ENCODE measurements around the gene SYT4. TPM values are rescaled to one million over a fixed set of nuclear protein-coding genes. Genes with fewer than 3 reads are reported as not detected.

Gene SYT4
- total and polyA plus RNA-seq, 2 donors, result 2.0 to 6.2 TPM

DNA sequence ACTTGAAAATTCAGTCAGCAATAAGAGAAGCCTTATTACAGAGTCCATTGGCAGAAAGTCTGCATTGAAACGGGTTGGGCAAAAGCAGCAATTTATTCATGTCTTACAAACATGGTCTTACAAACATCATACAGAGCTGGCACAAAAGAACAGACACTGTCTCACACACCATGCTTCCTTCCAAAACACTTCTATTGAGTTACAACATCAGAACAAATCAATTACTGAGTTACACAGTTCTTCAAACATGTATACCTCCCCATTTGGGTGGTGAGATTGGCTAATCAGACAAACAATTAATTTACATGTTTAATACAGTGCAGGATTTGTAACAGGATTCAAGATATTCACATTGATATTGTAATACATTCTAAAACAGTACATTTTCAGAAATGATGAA, 9.5 kb downstream of the SYT4 start:
- 73% methylated on average over 1 of the region's 1 CpG for WGBS
- no peak overlapping the region for H3K4me3 ChIP-seq (ENCODE audit: low read depth, low read length)
- DNase-seq (ENCODE audit: extremely low spot score), result no peak
- H3K27ac ChIP-seq (ENCODE audit: low read depth), result no peak overlapping the region
- H3K4me1 ChIP-seq (ENCODE audit: insufficient read depth), result no peaks in the 10 kb centered on the region
- no peaks in the 10 kb centered on the region for H3K36me3 ChIP-seq (ENCODE audit: insufficient read depth)

DNA sequence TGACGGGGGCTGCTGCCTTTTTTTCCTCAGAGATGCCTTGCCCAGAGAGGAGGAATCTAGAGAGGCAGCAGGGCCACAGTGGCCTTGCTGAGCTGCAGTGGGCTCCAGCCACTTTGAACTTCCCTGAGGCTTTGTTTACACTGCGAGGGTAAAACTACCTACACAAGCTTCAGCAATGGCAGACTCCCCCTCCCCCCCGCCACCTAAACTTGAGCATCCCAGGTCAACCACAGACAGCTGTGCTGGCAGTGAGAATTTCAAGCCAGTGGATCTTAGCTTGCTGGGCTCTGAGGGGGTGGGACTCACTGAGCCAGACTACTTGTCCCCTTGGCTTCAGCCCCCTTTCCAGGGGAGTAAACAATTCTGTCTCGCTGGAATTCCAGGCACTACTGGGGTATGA, 11.8 kb downstream of the SYT4 start:
- H3K27ac ChIP-seq (ENCODE audit: low read depth), result no peak overlapping the region
- WGBS, result 74% methylated on average over 4 of the region's 4 CpGs
- H3K36me3 ChIP-seq (ENCODE audit: insufficient read depth), result no peaks in the 10 kb centered on the region

DNA sequence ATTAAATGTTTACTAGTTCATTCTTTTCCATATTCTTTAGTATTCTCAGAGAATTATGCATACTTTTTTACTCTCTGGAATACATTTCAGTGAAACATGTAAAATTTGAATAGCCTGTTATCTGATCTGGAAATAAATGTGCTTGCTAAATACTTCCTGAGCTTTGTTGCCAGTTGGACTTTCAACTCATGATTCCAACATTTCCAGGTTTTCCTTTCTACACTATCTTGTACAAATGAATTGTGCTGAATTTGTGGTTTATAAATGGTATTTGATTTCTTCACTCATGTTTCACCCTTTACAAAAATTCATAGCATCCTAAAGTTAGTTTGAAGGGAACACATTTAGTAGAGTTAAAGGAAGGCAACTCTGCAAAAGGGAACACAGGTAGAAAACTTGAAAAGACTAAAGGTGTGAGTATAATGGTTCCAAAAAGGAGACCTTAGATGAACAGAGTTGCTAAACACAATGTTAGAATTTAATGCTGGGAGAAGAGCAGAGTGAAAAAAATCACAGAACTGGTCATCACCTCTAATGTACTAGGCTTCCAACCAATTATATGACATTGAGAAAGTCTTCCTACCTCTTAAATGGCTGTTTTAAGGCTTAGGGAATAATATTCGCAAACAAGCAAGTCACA, 28.6 kb downstream of the SYT4 start:
- DNase-seq (ENCODE audit: extremely low spot score), result no peak
- no peaks in the 10 kb centered on the region for H3K36me3 ChIP-seq (ENCODE audit: insufficient read depth)
- no peaks in the 10 kb centered on the region for H3K4me1 ChIP-seq (ENCODE audit: insufficient read depth)
- no peak overlapping the region for H3K27ac ChIP-seq (ENCODE audit: low read depth)
- WGBS, result 82% methylated on average over 1 of the region's 1 CpG
- H3K4me3 ChIP-seq (ENCODE audit: low read depth, low read length), result no peak overlapping the region

More for the DNA sequence above, 11.8 kb downstream of the SYT4 start:
- no peaks in the 10 kb centered on the region for H3K4me1 ChIP-seq (ENCODE audit: insufficient read depth)
- no peak for DNase-seq (ENCODE audit: extremely low spot score)
- no peak overlapping the region for H3K4me3 ChIP-seq (ENCODE audit: low read depth, low read length)

DNA sequence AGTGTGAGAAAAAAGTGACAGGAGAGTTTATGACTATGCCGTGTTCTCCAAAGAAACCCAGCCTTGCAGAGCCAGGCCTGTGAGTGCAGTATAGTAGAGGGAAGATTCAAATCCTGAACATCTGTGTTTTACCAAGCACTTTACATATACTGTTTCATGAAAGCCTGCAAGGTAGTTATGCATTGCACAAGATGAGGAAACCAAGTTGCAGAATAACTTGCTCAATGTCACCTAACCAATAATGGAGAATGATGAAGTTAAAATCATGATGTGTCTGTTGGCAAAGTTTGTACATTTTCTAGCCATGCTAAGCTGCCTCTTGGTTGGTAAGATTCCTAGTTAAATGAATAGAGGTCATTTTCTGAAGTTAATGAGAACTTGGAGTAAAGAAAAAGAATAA, 29.3 kb downstream of the SYT4 start:
- no peak for DNase-seq (ENCODE audit: extremely low spot score)
- H3K4me1 ChIP-seq (ENCODE audit: insufficient read depth), result no peaks in the 10 kb centered on the region
- no peak overlapping the region for H3K27ac ChIP-seq (ENCODE audit: low read depth)
- WGBS, result 65% methylated on average over 1 of the region's 1 CpG
- no peaks in the 10 kb centered on the region for H3K36me3 ChIP-seq (ENCODE audit: insufficient read depth)
- no peak overlapping the region for H3K4me3 ChIP-seq (ENCODE audit: low read depth, low read length)

DNA sequence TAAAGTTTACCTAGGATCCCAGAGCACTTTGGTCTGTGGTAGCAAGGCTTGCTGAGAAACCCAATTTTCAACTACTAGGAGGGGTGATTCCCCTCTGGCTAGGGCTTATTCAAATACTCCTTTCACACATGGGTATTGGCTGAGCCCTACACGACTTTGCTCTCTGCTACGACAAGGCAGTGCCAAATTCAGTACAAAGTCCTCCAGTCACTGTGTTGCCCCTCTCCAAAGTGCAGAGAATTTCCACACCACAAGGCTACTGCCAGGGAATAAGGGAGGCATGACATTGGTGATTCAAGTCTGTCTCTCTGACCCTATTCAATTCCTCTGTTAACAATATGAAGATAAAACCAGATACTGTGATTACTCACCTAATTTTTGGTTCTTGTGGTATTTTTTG, 38.9 kb downstream of the SYT4 start:
- no peak overlapping the region for H3K4me3 ChIP-seq (ENCODE audit: low read depth, low read length)
- DNase-seq (ENCODE audit: extremely low spot score), result no peak
- no peaks in the 10 kb centered on the region for H3K36me3 ChIP-seq (ENCODE audit: insufficient read depth)
- 74% methylated on average over 2 of the region's 2 CpGs for WGBS
- H3K4me1 ChIP-seq (ENCODE audit: insufficient read depth), result no peaks in the 10 kb centered on the region
- H3K27ac ChIP-seq (ENCODE audit: low read depth), result no peak overlapping the region

DNA sequence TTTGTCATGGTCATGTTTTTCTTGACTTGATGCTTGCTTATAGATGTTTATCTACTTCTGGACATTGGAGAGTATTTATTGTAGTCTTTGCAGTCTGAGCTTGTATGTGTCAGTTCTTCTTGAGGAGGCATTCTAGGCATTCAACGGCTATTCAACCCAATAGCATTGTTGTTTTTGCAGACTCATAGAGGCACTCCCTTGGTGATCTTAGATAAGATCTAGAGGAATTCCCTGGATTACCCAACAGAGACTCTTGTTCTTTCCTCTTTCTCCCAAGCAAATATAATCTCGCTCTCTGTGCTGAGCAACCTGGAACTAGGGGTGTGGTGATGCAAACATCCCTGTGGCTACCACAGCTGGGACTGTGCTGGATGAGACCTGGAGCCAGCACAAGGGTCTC, 40.4 kb downstream of the SYT4 start:
- Histone ChIP-seq H3K4me1 (ENCODE audit: insufficient read depth) (no peaks in the 10 kb centered on the region), H3K4me3 (ENCODE audit: low read depth, low read length) (no peak overlapping the region), H3K36me3 (ENCODE audit: insufficient read depth) (no peaks in the 10 kb centered on the region), H3K27ac (ENCODE audit: low read depth) (no peak overlapping the region)
- 82% methylated on average over 2 of the region's 2 CpGs for WGBS
- no peak for DNase-seq (ENCODE audit: extremely low spot score)

DNA sequence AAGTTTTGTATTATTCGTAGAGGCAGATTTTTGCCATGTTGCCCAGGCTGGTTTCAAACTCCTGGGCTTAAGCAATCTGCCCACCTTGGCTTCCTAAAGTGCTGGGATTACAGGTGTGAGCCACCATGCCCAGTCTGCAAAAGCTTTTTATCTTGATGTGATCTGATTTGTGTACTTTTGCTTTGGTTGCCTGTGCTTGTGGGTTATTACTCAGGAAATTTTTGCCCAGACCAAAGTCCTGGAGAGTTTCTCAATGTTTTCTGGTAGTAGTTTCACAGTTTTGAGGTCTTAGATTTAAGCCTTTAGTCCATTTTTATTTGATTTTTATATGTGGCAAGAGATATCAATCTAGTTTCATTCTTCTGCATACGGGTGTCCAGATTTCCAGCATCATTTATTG, 42.4 kb downstream of the SYT4 start:
- Histone ChIP-seq H3K36me3 (ENCODE audit: insufficient read depth) (no peaks in the 10 kb centered on the region), H3K4me1 (ENCODE audit: insufficient read depth) (no peaks in the 10 kb centered on the region), H3K4me3 (ENCODE audit: low read depth, low read length) (no peak overlapping the region), H3K27ac (ENCODE audit: low read depth) (no peak overlapping the region)
- no peak for DNase-seq (ENCODE audit: extremely low spot score)
- 73% methylated on average over 2 of the region's 2 CpGs for WGBS

DNA sequence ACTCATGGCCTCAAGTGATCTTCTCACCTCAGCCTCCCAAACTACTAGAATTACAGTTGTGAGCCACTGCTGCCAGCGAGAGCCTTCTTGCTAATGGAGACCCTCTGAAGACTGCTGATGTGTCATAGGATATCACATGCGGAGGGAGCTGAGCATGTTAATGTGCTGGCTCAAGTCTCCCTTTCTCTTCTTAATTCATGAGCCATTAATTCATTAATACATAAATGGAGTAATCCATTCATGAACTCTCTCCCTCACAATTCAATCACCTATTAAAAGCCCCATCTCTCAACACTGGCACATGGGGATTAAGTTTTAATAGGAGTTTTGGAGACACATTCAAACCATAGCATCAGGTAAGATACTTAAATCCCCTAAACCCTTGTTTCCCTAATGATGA, 54.8 kb downstream of the SYT4 start:
- 89% methylated on average over 2 of the region's 2 CpGs for WGBS
- no peak overlapping the region for H3K4me3 ChIP-seq (ENCODE audit: low read depth, low read length)

DNA sequence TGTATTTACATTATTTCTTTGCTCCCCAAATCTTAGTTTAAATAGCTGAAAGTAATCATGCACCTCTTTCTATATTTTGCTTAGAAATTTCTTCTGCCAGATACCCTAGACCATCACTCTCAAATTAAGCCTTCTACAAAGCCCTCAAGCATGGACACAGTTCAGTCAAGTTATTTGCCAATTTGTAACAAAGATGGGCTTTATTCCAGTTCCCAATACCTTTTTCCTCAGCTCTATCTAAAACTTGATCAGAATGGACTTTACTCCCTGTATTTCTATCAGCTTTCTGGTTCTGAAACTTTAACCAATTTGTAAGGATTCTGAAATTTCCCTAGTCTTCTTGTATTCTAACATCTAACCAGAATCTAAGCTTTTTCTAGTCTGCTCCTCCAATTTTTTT, 56.6 kb downstream of the SYT4 start:
- H3K36me3 ChIP-seq (ENCODE audit: insufficient read depth), result no peaks in the 10 kb centered on the region
- DNase-seq (ENCODE audit: extremely low spot score), result no peak
- H3K4me3 ChIP-seq (ENCODE audit: low read depth, low read length), result no peak overlapping the region
- H3K4me1 ChIP-seq (ENCODE audit: insufficient read depth), result no peaks in the 10 kb centered on the region
- H3K27ac ChIP-seq (ENCODE audit: low read depth), result no peak overlapping the region

More for the DNA sequence above, 54.8 kb downstream of the SYT4 start:
- Histone ChIP-seq H3K4me1 (ENCODE audit: insufficient read depth) (no peaks in the 10 kb centered on the region), H3K27ac (ENCODE audit: low read depth) (no peak overlapping the region), H3K36me3 (ENCODE audit: insufficient read depth) (no peaks in the 10 kb centered on the region)
- no peak for DNase-seq (ENCODE audit: extremely low spot score)

Other genes with a start within 250 kb of the SYT4 start
- 0.48 TPM for gene RIT2, start 161.8 kb downstream of the SYT4 start, total RNA-seq
- 0.65 TPM for gene RIT2, start 161.8 kb downstream of the SYT4 start, polyA plus RNA-seq